ENCODE measurements around the gene SPEN. TPM values are rescaled to one million over a fixed set of nuclear protein-coding genes. Genes with fewer than 3 reads are reported as not detected.
"Not testable (repeated sequence)": the region's sequence is repeated elsewhere in the genome, so short reads cannot be mapped to it uniquely, and the experiment has no call there.

SPEN gene
- 10 to 100 TPM; 28.0 to 40.5 (median 34.9) TPM for polyA plus RNA-seq (ENCODE audit: insufficient read length in 10 of 10)
- long read RNA-seq, donor 1, partial matches to known transcripts, result 0 of 1 reads
- long read RNA-seq, donor 1, other reads (novel, unspliced or antisense), result 0 of 1 reads
- long read RNA-seq, donor 2, partial matches to known transcripts, result 12 of 14 reads
- long read RNA-seq, donor 2, other reads (novel, unspliced or antisense), result 0 of 14 reads
- long read RNA-seq, donor 3, result 0 reads
- long read RNA-seq, donor 4, result 0 reads
- long read RNA-seq, donor 5, partial matches to known transcripts, result 11 of 15 reads
- long read RNA-seq, donor 5, other reads (novel, unspliced or antisense), result 0 of 15 reads
- long read RNA-seq, donor 6, partial matches to known transcripts, result 12 of 16 reads
- long read RNA-seq, donor 6, other reads (novel, unspliced or antisense), result 0 of 16 reads
- long read RNA-seq, donor 7, partial matches to known transcripts, result 6 of 13 reads
- long read RNA-seq, donor 7, other reads (novel, unspliced or antisense), result 0 of 13 reads
- long read RNA-seq, donor 8, partial matches to known transcripts, result 0 of 2 reads
- long read RNA-seq, donor 8, other reads (novel, unspliced or antisense), result 0 of 2 reads
- long read RNA-seq, donor 9, partial matches to known transcripts, result 6 of 6 reads
- long read RNA-seq, donor 9, other reads (novel, unspliced or antisense), result 0 of 6 reads

- peak; percentile 99 to 100 (median 99) for DNase-seq
These were observed at the start of gene SPEN for GRCh38 chr1:15847100-15847892. SPEN (plus strand) TSS chr1:15847707; CDS start chr1:15848068, 361 bp downstream.

GRCh38 chr1:15799004-15799867 is 48.3 kb upstream of the SPEN start:
- DNase-seq, result peak in 1 of 3 donors; percentile 90

- peak in 1 of 3 donors; percentile 26 for DNase-seq
These were observed 47.3 kb upstream of the SPEN start for GRCh38 chr1:15799928-15800835.

- DNase-seq, result no peak
These were observed 45.1 kb upstream of the SPEN start for GRCh38 chr1:15802234-15802965.

GRCh38 chr1:15803380-15803779 is 44.1 kb upstream of the SPEN start:
- DNase-seq, result peak in 2 of 3 donors; percentile 31 to 47

- DNase-seq, result no peak
These were observed 43.4 kb upstream of the SPEN start for GRCh38 chr1:15804060-15804459.

- DNase-seq, result no peak
These were observed 40.4 kb upstream of the SPEN start for GRCh38 chr1:15807121-15807520.

- not testable (repeated sequence) for DNase-seq
These were observed 40.0 kb upstream of the SPEN start, which contains the start of gene UQCRHL for GRCh38 chr1:15807549-15807948. UQCRHL (minus strand) TSS chr1:15807649; CDS start chr1:15807649, 0 bp downstream.

- no peak for DNase-seq
These were observed 38.6 kb upstream of the SPEN start for GRCh38 chr1:15808955-15809354.

GRCh38 chr1:15810073-15810472 is 37.4 kb upstream of the SPEN start:
- no peak for DNase-seq

GRCh38 chr1:15816674-15817073 is 30.8 kb upstream of the SPEN start:
- DNase-seq, result no peak

GRCh38 chr1:15820478-15820877 is 27.0 kb upstream of the SPEN start:
- no peak for DNase-seq

GRCh38 chr1:15825800-15826199 is 21.7 kb upstream of the SPEN start:
- DNase-seq, result no peak

GRCh38 chr1:15826810-15827507 is 20.5 kb upstream of the SPEN start:
- DNase-seq, result no peak

GRCh38 chr1:15827567-15827966 is 19.9 kb upstream of the SPEN start:
- DNase-seq, result not testable (repeated sequence)

GRCh38 chr1:15828931-15829330 is 18.6 kb upstream of the SPEN start:
- DNase-seq, result not testable (repeated sequence)

- no peak for DNase-seq
These were observed 17.2 kb upstream of the SPEN start for GRCh38 chr1:15830258-15830657.

- DNase-seq, result peak in 1 of 3 donors; percentile 36
These were observed 14.3 kb upstream of the SPEN start for GRCh38 chr1:15833069-15833679.
